ENCODE measurements around the gene MVD. TPM values are rescaled to one million over a fixed set of nuclear protein-coding genes. Genes with fewer than 3 reads are reported as not detected.

Gene MVD
- total RNA-seq, 2 donors from 2014 or later, result 64.5 to 80.5 TPM

GRCh38 chr16:88624481-88624880 lies 38.4 kb downstream of the MVD start:
- ATAC-seq (replicated peaks in 1 of 2) (no peak), DNase-seq (no peak)
- no peak overlapping the region for H3K27ac Mint-ChIP-seq
- H3K27me3 Mint-ChIP-seq (ENCODE audit: low read depth), result no peaks in the 10 kb centered on the region
- H3K9me3 Mint-ChIP-seq, result no peaks in the 10 kb centered on the region
- peak overlapping the region in 1 of 2 donors; percentile 20 for H3K4me3 Mint-ChIP-seq
- H3K4me1 Mint-ChIP-seq (ENCODE audit: low read depth), result peaks cover 14% of the 10 kb centered on the region
- peaks cover 2 to 21% of the 10 kb centered on the region in 2 donors for H3K36me3 Mint-ChIP-seq (ENCODE audit: insufficient read depth in 2 of 2)

GRCh38 chr16:88623858-88624257 lies 39.0 kb downstream of the MVD start:
- Mint-ChIP-seq H3K36me3 (ENCODE audit: insufficient read depth in 2 of 2) (peaks cover 2 to 21% of the 10 kb centered on the region in 2 donors), H3K4me3 (no peak overlapping the region), H3K9me3 (no peaks in the 10 kb centered on the region), H3K4me1 (ENCODE audit: low read depth) (peaks cover 21% of the 10 kb centered on the region), H3K27me3 (ENCODE audit: low read depth) (no peaks in the 10 kb centered on the region), H3K27ac (no peak overlapping the region)
- ATAC-seq (replicated peaks in 1 of 2) (no peak), DNase-seq (no peak)

DNA sequence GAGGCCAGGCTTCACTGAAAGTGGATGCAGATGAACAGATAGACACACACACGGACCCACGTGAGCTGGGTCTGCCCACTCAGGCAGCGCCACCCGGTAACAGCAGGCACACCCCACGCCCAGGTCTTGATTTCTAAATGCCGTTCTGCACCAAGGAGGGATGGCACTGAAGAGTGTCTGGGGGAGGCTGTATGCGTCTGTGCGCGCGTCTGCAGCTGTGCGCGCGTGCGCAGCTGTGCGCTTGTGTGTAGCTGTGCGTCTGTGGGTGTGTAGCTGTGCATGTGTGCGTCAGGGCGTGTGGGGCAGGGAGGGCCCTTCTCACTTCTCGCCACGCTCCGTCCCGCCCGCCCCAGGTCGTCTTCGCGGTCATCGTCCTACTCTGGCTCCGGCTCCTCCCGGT lies 40.0 kb downstream of the MVD start:
- no peaks in the 10 kb centered on the region for H3K9me3 Mint-ChIP-seq
- DNase-seq, result no peak
- H3K36me3 Mint-ChIP-seq (ENCODE audit: insufficient read depth in 2 of 2), result peaks cover 2 to 21% of the 10 kb centered on the region in 2 donors
- H3K27me3 Mint-ChIP-seq (ENCODE audit: low read depth), result no peaks in the 10 kb centered on the region
- no peak overlapping the region for H3K4me3 Mint-ChIP-seq
- peaks cover 23% of the 10 kb centered on the region for H3K4me1 Mint-ChIP-seq (ENCODE audit: low read depth)
- no peak for ATAC-seq (replicated peaks in 1 of 2)
- H3K27ac Mint-ChIP-seq, result no peak overlapping the region

DNA sequence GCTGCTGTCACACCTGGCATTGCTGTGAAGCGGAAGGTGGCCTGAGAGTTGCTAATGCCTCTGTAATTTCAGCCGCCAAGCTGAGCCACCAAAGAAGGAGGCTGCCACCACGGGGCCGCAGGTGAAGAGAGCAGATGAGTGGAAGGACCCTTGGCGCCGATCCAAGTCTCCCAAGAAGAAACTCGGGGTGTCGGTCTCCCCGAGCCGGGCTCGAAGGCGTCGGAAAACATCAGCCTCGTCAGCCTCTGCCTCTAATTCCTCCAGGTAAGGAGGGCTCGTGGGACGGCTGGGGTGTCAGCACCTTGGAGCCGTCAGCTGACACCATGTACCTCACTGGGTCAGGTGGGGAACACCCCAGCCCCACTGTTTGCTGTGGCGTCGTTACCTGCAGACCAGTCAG lies 40.8 kb downstream of the MVD start:
- H3K27ac Mint-ChIP-seq, result peak overlapping the region; percentile 38

GRCh38 chr16:88619859-88620815 lies 42.8 kb downstream of the MVD start:
- DNase-seq, result peak; percentile 61 to 75
- Mint-ChIP-seq H3K4me3 (peak overlapping the region; percentile 57 to 70), H3K4me1 (ENCODE audit: low read depth) (peaks cover 23% of the 10 kb centered on the region), H3K27ac (peak overlapping the region; percentile 86), H3K36me3 (ENCODE audit: insufficient read depth in 2 of 2) (peaks cover 2 to 9% of the 10 kb centered on the region in 2 donors), H3K9me3 (no peaks in the 10 kb centered on the region), H3K27me3 (ENCODE audit: low read depth) (no peaks in the 10 kb centered on the region)
- peak; percentile 89 to 91 for ATAC-seq (replicated peaks in 1 of 2)

More for the DNA sequence above, 40.8 kb downstream of the MVD start:
- peaks cover 2 to 17% of the 10 kb centered on the region in 2 donors for H3K36me3 Mint-ChIP-seq (ENCODE audit: insufficient read depth in 2 of 2)
- no peaks in the 10 kb centered on the region for H3K9me3 Mint-ChIP-seq
- ATAC-seq (replicated peaks in 1 of 2) (no peak), DNase-seq (no peak)
- H3K27me3 Mint-ChIP-seq (ENCODE audit: low read depth), result no peaks in the 10 kb centered on the region
- no peak overlapping the region for H3K4me3 Mint-ChIP-seq
- peaks cover 23% of the 10 kb centered on the region for H3K4me1 Mint-ChIP-seq (ENCODE audit: low read depth)

- peak overlapping the region in 1 of 2 donors; percentile 70 for H3K4me3 Mint-ChIP-seq
- no peaks in the 10 kb centered on the region for H3K27me3 Mint-ChIP-seq (ENCODE audit: low read depth)
- no peak for DNase-seq
- ATAC-seq (replicated peaks in 1 of 2), result no peak
- H3K4me1 Mint-ChIP-seq (ENCODE audit: low read depth), result peaks cover 23% of the 10 kb centered on the region
- peak overlapping the region; percentile 86 for H3K27ac Mint-ChIP-seq
- no peaks in the 10 kb centered on the region for H3K9me3 Mint-ChIP-seq
- peaks cover 4 to 9% of the 10 kb centered on the region in 2 donors for H3K36me3 Mint-ChIP-seq (ENCODE audit: insufficient read depth in 2 of 2)
These were observed 43.8 kb downstream of the MVD start for GRCh38 chr16:88618956-88619667.

GRCh38 chr16:88618182-88618955 lies 44.5 kb downstream of the MVD start:
- ATAC-seq (replicated peaks in 1 of 2), result no peak
- Mint-ChIP-seq H3K9me3 (no peaks in the 10 kb centered on the region), H3K36me3 (ENCODE audit: insufficient read depth in 2 of 2) (peaks cover 4 to 8% of the 10 kb centered on the region in 2 donors), H3K4me1 (ENCODE audit: low read depth) (peaks cover 23% of the 10 kb centered on the region), H3K4me3 (no peak overlapping the region), H3K27ac (no peak overlapping the region), H3K27me3 (ENCODE audit: low read depth) (no peaks in the 10 kb centered on the region)
- no peak for DNase-seq

DNA sequence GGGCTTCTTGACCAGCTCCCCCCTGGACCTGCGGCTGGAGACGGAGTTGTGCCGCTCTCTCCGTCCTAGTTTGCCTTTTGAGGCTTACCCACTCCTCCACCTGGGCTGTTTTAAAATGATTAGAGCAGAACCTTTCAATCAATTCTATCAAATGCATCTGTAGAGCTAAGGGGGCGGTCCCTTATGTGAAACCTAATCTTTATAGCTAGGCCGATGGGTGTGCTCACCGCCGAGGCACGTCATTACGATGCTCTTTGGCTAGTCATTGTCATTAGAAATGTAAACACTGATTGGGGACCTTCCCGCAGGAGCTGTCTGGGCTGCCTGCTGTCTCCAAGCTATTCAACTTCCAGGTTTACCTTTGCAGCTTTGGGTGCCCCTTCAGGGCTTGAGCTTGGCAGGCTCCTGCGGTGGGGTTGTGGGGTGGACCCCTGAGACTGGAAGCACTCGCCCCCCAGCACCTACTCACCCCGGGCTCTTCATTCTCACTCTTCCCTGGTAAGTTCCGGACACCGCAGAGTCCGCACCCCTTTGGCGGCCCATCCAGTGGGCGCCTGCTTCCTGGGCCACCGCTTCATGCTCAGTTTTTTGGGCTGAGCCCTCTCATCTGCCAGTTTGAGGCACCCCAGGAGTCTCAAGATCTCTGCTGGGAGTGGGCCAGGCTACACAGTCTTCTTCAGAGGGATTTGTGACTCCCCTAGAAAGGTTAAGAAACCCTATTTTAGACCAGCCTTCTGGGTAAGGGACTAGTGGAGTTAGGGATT lies 45.4 kb downstream of the MVD start:
- H3K4me1 Mint-ChIP-seq (ENCODE audit: low read depth), result peaks cover 23% of the 10 kb centered on the region
- DNase-seq (no peak), ATAC-seq (replicated peaks in 1 of 2) (no peak)
- H3K27me3 Mint-ChIP-seq (ENCODE audit: low read depth), result no peaks in the 10 kb centered on the region
- peak overlapping the region; percentile 79 for H3K27ac Mint-ChIP-seq
- no peak overlapping the region for H3K4me3 Mint-ChIP-seq
- peaks cover 2 to 4% of the 10 kb centered on the region in 2 donors for H3K36me3 Mint-ChIP-seq (ENCODE audit: insufficient read depth in 2 of 2)
- no peaks in the 10 kb centered on the region for H3K9me3 Mint-ChIP-seq

DNA sequence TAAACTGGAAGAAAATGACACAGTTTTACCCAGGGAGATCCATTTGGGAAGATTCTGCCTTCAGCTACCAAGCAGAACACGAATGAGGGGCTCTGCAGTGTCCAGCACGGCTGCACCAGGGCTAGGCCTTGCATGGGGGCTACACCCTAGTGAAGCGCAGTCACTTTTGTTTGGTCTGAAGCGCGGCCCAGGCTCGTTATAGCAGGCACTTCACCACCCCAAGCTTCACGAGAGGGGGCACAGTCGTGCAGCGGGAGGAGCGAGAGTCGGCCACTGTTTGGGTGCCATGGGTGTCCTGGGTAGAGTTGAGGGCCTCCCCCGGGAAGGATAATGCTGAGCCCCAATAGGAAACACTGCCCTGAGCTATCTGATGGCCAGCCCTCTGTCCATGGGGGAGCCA lies 46.2 kb downstream of the MVD start:
- Mint-ChIP-seq H3K36me3 (ENCODE audit: insufficient read depth in 2 of 2) (peaks cover 2% of the 10 kb centered on the region in 2 donors), H3K4me3 (no peak overlapping the region), H3K27ac (peak overlapping the region; percentile 79), H3K4me1 (ENCODE audit: low read depth) (peaks cover 23% of the 10 kb centered on the region), H3K9me3 (no peaks in the 10 kb centered on the region), H3K27me3 (ENCODE audit: low read depth) (no peaks in the 10 kb centered on the region)
- DNase-seq (no peak), ATAC-seq (replicated peaks in 1 of 2) (no peak)

DNA sequence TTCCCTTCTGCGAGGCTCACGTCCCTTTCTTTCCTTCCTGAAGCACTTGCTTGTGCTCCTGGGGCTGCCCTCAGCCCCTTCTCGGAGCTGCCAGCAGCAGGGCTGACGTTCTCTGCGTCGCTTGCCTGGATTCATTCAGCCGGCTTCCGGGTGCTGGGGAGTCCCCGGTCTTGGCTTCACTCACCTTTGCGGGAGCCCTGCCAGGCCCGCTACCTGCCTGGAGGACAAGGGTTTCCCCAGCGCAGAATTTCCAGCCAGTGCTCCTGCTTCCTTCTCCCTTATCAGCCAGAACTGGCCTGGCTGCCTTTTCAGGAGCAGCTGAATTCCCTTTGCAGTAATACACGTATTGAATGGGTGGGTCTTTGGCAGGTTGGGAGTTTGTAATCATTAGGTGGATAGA lies 46.6 kb downstream of the MVD start:
- Mint-ChIP-seq H3K4me3 (no peak overlapping the region), H3K4me1 (ENCODE audit: low read depth) (peaks cover 23% of the 10 kb centered on the region), H3K27ac (peak overlapping the region; percentile 79), H3K9me3 (no peaks in the 10 kb centered on the region), H3K36me3 (ENCODE audit: insufficient read depth in 2 of 2) (peaks cover 2% of the 10 kb centered on the region in 2 donors), H3K27me3 (ENCODE audit: low read depth) (no peaks in the 10 kb centered on the region)
- no peak for DNase-seq
- ATAC-seq (replicated peaks in 1 of 2), result no peak

DNA sequence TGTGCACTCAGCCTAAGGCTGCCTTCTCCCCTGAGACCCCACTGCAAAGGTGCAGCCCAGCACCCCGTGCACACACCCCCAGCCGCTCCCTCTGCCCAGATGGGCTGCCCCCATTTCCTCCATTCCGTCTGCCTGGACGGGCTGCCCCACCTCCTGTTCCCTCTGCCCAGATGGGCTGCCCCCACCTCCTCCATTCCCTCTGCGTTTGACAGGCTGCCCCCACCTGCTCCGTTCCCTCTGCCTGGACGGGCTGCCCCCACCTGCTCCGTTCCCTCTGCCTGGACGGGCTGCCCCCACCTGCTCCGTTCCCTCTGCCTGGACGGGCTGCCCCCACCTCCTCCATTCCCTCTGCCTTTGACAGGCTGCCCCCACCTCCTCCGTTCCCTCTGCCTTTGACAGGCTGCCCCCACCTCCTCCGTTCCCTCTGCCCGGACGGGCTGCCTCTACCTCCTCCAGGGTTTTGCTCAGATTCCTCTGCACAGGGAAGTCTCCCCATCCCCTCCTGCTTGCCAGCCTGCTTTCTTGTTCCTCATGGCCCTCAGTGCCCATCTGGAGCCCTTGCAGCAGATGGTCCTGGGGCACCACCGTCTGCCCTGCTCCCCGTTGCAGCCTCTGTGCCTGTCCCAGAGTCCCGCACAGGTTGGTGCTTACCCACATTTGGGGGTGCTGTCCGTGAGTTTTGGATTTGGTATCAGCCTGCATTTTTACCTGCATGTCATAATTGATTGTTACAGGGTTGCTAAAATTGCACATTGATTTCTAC lies 47.9 kb downstream of the MVD start:
- peaks cover 2 to 6% of the 10 kb centered on the region in 2 donors for H3K36me3 Mint-ChIP-seq (ENCODE audit: insufficient read depth in 2 of 2)
- H3K4me1 Mint-ChIP-seq (ENCODE audit: low read depth), result peaks cover 14% of the 10 kb centered on the region
- H3K27me3 Mint-ChIP-seq (ENCODE audit: low read depth), result no peaks in the 10 kb centered on the region
- no peak for ATAC-seq (replicated peaks in 1 of 2)
- no peak for DNase-seq
- H3K9me3 Mint-ChIP-seq, result no peaks in the 10 kb centered on the region
- H3K4me3 Mint-ChIP-seq, result no peak overlapping the region
- peak overlapping the region; percentile 51 for H3K27ac Mint-ChIP-seq

Data from activated T-cell treated with anti-CD3 and anti-CD28 coated beads, Interleukin-2, amount 50 U/mL, for 72 hours (primary cell).